HTERT RPE-1 (cell line): ENCODE measurements around the gene ZC3H7B.

Experiments used
- in situ Hi-C: fragments of 300-500 bp; cut with MboI; formaldehyde crosslinking; loops from 4 replicates; pipeline ENCODE4 v1.14.3; 2020; ENCODE audit warnings: low sequenced_read_pairs

The ZC3H7B gene

GRCh38 chr22:41330169-41330568 is 28.8 kb downstream of the ZC3H7B start:
- in situ Hi-C loops = no loop called here

- in situ Hi-C loops = no loop called here
These were observed 31.1 kb downstream of the ZC3H7B start for GRCh38 chr22:41332217-41332939.

GRCh38 chr22:41333806-41334205 is 32.5 kb downstream of the ZC3H7B start:
- in situ Hi-C loops = no loop called here

GRCh38 chr22:41334215-41334614 is 32.9 kb downstream of the ZC3H7B start:
- in situ Hi-C loops = no loop called here

- in situ Hi-C loops = no loop called here
These were observed 33.8 kb downstream of the ZC3H7B start for GRCh38 chr22:41334951-41335635.

- in situ Hi-C loops = no loop called here
These were observed 37.4 kb downstream of the ZC3H7B start for GRCh38 chr22:41338614-41339212.

GRCh38 chr22:41339823-41340222 is 38.5 kb downstream of the ZC3H7B start:
- in situ Hi-C loops = no loop called here

GRCh38 chr22:41340357-41340756 is 39.0 kb downstream of the ZC3H7B start:
- in situ Hi-C loops = no loop called here

GRCh38 chr22:41341012-41341411 is 39.7 kb downstream of the ZC3H7B start:
- in situ Hi-C loops = no loop called here

GRCh38 chr22:41341990-41342389 is 40.7 kb downstream of the ZC3H7B start:
- in situ Hi-C loops = no loop called here

GRCh38 chr22:41343300-41343699 is 42.0 kb downstream of the ZC3H7B start:
- in situ Hi-C loops = no loop called here

GRCh38 chr22:41343717-41344116 is 42.4 kb downstream of the ZC3H7B start:
- in situ Hi-C loops = no loop called here

- in situ Hi-C loops = no loop called here
These were observed 43.0 kb downstream of the ZC3H7B start for GRCh38 chr22:41344189-41344788.

- in situ Hi-C loops = no loop called here
These were observed 44.5 kb downstream of the ZC3H7B start for GRCh38 chr22:41345807-41346335.

- in situ Hi-C loops = no loop called here
These were observed 45.9 kb downstream of the ZC3H7B start for GRCh38 chr22:41347066-41347859.

GRCh38 chr22:41348964-41349484 is 47.7 kb downstream of the ZC3H7B start:
- in situ Hi-C loops = no loop called here

GRCh38 chr22:41350087-41350486 is 48.8 kb downstream of the ZC3H7B start:
- in situ Hi-C loops = no loop called here

- in situ Hi-C loops = no loop called here
These were observed 49.7 kb downstream of the ZC3H7B start for GRCh38 chr22:41351011-41351410.

- in situ Hi-C loops = no loop called here
These were observed 50.7 kb downstream of the ZC3H7B start for GRCh38 chr22:41352058-41352457.

GRCh38 chr22:41353862-41354575 is 52.7 kb downstream of the ZC3H7B start:
- in situ Hi-C loops = no loop called here
